ENCODE data around the gene MIPOL1. TPM values are rescaled to one million over a fixed set of nuclear protein-coding genes. Genes with fewer than 3 reads are reported as not detected.

MIPOL1 gene
- total RNA-seq, 2 donors from 2014 or later, result 16.7 to 19.6 TPM

- intact Hi-C loops (cut with DNase I), result no loop called here
- no peak for DNase-seq (ENCODE audit: low spot score)
Measured at GRCh38 chr14:37598747-37599506, 401.2 kb downstream of the MIPOL1 start.

- intact Hi-C loops (cut with DNase I), result no loop called here
- no peak for DNase-seq (ENCODE audit: low spot score)
Measured at GRCh38 chr14:37599507-37600368, 402.0 kb downstream of the MIPOL1 start.

GRCh38 chr14:37600880-37601741 is 403.4 kb downstream of the MIPOL1 start:
- intact Hi-C loops (cut with DNase I), result no loop called here
- no peak for DNase-seq (ENCODE audit: low spot score)

GRCh38 chr14:37601865-37602264 is 404.1 kb downstream of the MIPOL1 start:
- no peak for DNase-seq (ENCODE audit: low spot score)
- intact Hi-C loops (cut with DNase I), result no loop called here

Other genes starting within 250 kb of the MIPOL1 start
- 1 to 10 TPM in 1 of 2 donors, under 1 TPM in 1; 1.00 to 1.2 TPM for gene SLC25A21, start 25.3 kb upstream of the MIPOL1 start, total RNA-seq